Kidney (tissue), 14 donors: ENCODE results near the gene FAM13B. TPM values are rescaled to one million over a fixed set of nuclear protein-coding genes. Genes with fewer than 3 reads are reported as not detected.

Experiments used
- DNase-seq, 5 donors: peaks; one replicate each; pipeline ENCODE4 v3.0.0-alpha.2; 2013 to 2020
- FAIRE-seq: peaks from 2 replicates; lab custom pipeline; 2012; peaks lifted over from hg19 to GRCh38; lab: Jason Lieb, UNC
- H3K27ac ChIP-seq, 2 donors: one replicate each; pipeline ENCODE4 v1.7.0; 2013; ENCODE audit warnings: low read depth in 2 of 2, low read length in 2 of 2, inconsistent platforms in 1 of 2
- H3K27me3 ChIP-seq: one replicate; pipeline ENCODE4 v1.7.1; 2013; ENCODE audit warnings: low read length, inconsistent platforms; ENCODE audit not compliant: control insufficient read depth, insufficient read depth
- H3K36me3 ChIP-seq, 3 donors: one replicate each; pipeline versions ENCODE4 v1.7.0 to v1.7.1; 2013; ENCODE audit warnings: low read length in 3 of 3, control low read depth in 1 of 3, inconsistent platforms in 1 of 3; ENCODE audit not compliant: insufficient read depth in 3 of 3, control insufficient read depth in 2 of 3
- H3K4me1 ChIP-seq, 3 donors: one replicate each; pipeline versions ENCODE4 v1.7.0 to v1.7.1; 2013; ENCODE audit warnings: low read length in 3 of 3, inconsistent platforms in 1 of 3, low read depth in 1 of 3; ENCODE audit not compliant: control insufficient read depth in 2 of 3, insufficient read depth in 2 of 3
- H3K4me3 ChIP-seq, 3 donors: one replicate each; pipeline versions ENCODE4 v1.7.0 to v1.8.1; 2013; ENCODE audit warnings: low read length in 3 of 3, control low read depth in 1 of 3, inconsistent platforms in 1 of 3
- H3K9ac ChIP-seq, 3 donors: one replicate each; pipeline versions ENCODE4 v1.7.0 to v1.7.1; 2013; ENCODE audit warnings: low read length in 3 of 3, control low read depth in 1 of 3, inconsistent platforms in 1 of 3
- H3K9me3 ChIP-seq, 3 donors: one replicate each; pipeline versions ENCODE4 v1.7.0 to v1.7.1; 2013; ENCODE audit warnings: low read length in 3 of 3, control low read depth in 1 of 3, inconsistent platforms in 1 of 3; ENCODE audit not compliant: control insufficient read depth in 2 of 3, insufficient read depth in 1 of 3
- intact Hi-C: fragments of 100-400 bp; cut with DNase I; formaldehyde crosslinking; loops from one replicate; pipeline ENCODE4 v1.11.1; 2022
- polyA plus RNA-seq: library from polyadenylated mRNA; stranded (reverse); fragments of 350-450 nt; fragmentation: Illumina TruSeq; extraction: RNeasy Lipid Tissue Mini Kit (QIAGEN cat#74804); gene quantifications from one replicate; pipeline ENCODE4 v1.2.3, GENCODE V29; 2014; ENCODE audit warnings: low read depth, low replicate concordance; ENCODE audit not compliant: insufficient read depth
- total RNA-seq: library from RNA; stranded (reverse); fragmentation: NEBNext Ultra II Directional; extraction: Animal tissue kit (Norgen Biotek cat#: 25700); gene quantifications from one replicate; pipeline ENCODE4 v1.2.1, GENCODE V29; 2021
- TF ChIP-seq, protein P1 (sequence below): IDR thresholded peaks from 3 replicates; pipeline ENCODE4 v1.5.1; 2012; ENCODE audit warnings: mild to moderate bottlenecking, moderate library complexity, borderline replicate concordance; ENCODE audit not compliant: insufficient read depth; ENCODE audit errors: extremely low read depth
- donor health status: control.
- donor health status: control.
- donor health status: control.
- donor health status: control.
- donor health status: control.
- donor health status: DM: yes; HTN: yes; CAD: no.
- donor health status: Normal renal cell carcinoma (clear cell type).

FAM13B gene
- total and polyA plus RNA-seq, 2 donors from 2014 or later: 7.6 to 41.8 TPM

DNA sequence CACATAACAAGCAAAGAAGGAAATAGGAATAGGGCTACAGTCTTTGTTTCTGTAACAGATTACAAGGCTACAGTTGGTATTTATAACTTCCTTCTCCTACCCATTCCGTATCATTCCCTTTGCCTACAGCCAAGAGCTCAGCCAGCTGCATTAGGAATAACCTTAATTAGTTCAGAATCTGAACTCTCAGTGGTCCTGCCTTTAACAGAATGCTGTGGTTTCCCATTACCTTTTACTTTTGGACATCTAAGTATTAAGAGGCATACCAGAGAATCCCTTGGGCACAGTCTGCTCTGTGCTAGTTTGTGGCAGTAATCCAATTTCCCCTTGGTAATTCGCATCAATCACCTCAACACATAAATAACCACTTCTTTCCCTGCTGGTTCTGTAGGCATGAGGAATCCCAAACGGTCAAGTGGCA is 99.4 kb downstream of the FAM13B start:
- Histone ChIP-seq H3K27me3 (no peaks in the 10 kb centered on the region), H3K4me3 (no peak overlapping the region), H3K4me1 (no peaks in the 10 kb centered on the region), H3K27ac (no peak overlapping the region), H3K36me3 (peaks cover 0 to 5% (median 0%) of the 10 kb centered on the region in 3 donors), H3K9me3 (no peaks in the 10 kb centered on the region), H3K9ac (no peak overlapping the region)
- intact Hi-C loops: no loop called here
- peak in 2 of 5 donors; percentile 3 to 15 for DNase-seq
- TF ChIP-seq, protein P1, sequence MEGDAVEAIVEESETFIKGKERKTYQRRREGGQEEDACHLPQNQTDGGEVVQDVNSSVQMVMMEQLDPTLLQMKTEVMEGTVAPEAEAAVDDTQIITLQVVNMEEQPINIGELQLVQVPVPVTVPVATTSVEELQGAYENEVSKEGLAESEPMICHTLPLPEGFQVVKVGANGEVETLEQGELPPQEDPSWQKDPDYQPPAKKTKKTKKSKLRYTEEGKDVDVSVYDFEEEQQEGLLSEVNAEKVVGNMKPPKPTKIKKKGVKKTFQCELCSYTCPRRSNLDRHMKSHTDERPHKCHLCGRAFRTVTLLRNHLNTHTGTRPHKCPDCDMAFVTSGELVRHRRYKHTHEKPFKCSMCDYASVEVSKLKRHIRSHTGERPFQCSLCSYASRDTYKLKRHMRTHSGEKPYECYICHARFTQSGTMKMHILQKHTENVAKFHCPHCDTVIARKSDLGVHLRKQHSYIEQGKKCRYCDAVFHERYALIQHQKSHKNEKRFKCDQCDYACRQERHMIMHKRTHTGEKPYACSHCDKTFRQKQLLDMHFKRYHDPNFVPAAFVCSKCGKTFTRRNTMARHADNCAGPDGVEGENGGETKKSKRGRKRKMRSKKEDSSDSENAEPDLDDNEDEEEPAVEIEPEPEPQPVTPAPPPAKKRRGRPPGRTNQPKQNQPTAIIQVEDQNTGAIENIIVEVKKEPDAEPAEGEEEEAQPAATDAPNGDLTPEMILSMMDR: no peak
- FAIRE-seq: no peak

DNA sequence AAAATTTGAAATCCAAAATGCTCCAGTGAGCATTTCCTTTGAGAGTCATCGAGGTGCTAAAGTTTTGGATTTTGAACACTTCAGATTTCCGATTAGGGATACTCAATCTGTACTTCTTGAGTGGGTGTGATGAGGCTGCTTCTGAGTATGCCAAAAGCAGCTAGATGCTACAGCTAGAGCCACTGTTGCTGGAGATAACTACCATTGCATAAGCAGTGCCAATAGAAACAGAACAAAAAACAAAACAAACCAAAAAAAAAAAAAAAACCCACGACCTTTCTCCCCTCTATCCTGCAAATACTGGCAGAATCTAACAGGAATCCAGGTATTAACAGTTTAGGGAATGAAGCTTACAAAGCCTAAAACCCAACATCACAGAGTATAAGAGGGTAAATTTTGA is 100.1 kb downstream of the FAM13B start:
- H3K4me3 ChIP-seq: no peak overlapping the region

DNA sequence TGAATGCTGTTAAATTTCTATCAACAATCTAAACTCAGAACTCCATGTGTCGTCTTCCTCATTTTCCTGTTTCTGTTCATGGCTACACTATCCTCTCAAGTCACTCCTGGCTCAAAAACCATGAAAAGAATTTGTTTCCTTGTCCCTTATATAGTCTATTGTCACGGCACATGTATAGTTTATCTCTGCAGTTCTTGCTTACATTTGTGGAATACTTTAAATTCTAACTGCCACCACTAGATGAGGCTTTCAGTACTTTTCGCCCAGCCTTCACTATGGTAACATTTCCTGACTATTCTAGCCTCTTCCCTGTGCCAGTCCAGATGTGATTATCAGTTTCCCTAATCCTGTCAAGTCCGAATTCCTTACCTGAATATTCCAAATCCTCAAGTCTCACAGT is 109.0 kb downstream of the FAM13B start:
- DNase-seq (no peak), FAIRE-seq (no peak)
- TF ChIP-seq, protein P1: no peak
- intact Hi-C loops: no loop called here
- H3K36me3 ChIP-seq: no peaks in the 10 kb centered on the region
- no peaks in the 10 kb centered on the region for H3K4me1 ChIP-seq
- H3K9ac ChIP-seq: no peak overlapping the region
- H3K27me3 ChIP-seq: no peaks in the 10 kb centered on the region
- no peak overlapping the region for H3K27ac ChIP-seq
- no peaks in the 10 kb centered on the region for H3K9me3 ChIP-seq
- no peak overlapping the region for H3K4me3 ChIP-seq

More for the DNA sequence above, 100.1 kb downstream of the FAM13B start:
- Histone ChIP-seq H3K9ac (no peak overlapping the region), H3K4me1 (no peaks in the 10 kb centered on the region), H3K9me3 (no peaks in the 10 kb centered on the region), H3K27me3 (no peaks in the 10 kb centered on the region), H3K36me3 (peaks cover 0 to 5% (median 0%) of the 10 kb centered on the region in 3 donors), H3K27ac (no peak overlapping the region)
- TF ChIP-seq, protein P1: no peak
- no peak for FAIRE-seq
- DNase-seq: no peak
- intact Hi-C loops: no loop called here

DNA sequence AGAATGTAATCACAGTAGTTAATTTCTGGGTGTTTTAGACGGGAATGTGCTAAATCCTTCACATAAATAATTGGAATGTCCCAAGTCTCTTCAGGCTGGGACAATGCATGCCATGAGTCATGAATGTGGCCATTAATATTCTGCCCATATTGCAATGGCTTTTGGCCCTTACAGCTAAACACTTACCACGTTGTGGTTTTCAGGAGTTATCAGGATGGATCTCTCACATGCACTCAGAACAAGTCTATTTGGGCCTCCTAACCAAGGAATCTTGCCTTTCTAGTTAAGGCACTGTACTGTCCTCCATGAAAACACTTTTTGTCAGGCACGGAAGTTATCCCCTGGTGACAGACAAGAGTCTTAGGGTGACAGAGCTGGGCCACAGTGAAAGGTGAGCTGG is 110.9 kb downstream of the FAM13B start:
- DNase-seq: no peak
- Histone ChIP-seq H3K9me3 (no peaks in the 10 kb centered on the region), H3K36me3 (no peaks in the 10 kb centered on the region), H3K4me3 (no peak overlapping the region), H3K27ac (no peak overlapping the region), H3K27me3 (no peaks in the 10 kb centered on the region), H3K9ac (no peak overlapping the region), H3K4me1 (no peaks in the 10 kb centered on the region)
- no peak for FAIRE-seq
- intact Hi-C loops: no loop called here
- TF ChIP-seq, protein P1: no peak
